ENCODE data around the gene TMPRSS15. TPM values are rescaled to one million over a fixed set of nuclear protein-coding genes. Genes with fewer than 3 reads are reported as not detected.

The TMPRSS15 gene
- total and polyA plus RNA-seq, 12 donors = 0.06 TPM; not detected in 11

- WGBS, 2 donors = 55 to 70% methylated on average over 2 of the region's 2 CpGs
- no peaks in the 10 kb centered on the region for H3K36me3 ChIP-seq
- peak in 1 of 8 donors; percentile 65 for ATAC-seq
- DNase-seq = no peak
- intact Hi-C loops (cut with DNase I) = loop anchor here in 1 of 10 donors (10.0 kb wide), 1 partner anchor 45 kb away; no protein-coding TSS in a partner anchor
- H3K4me3 ChIP-seq = no peak overlapping the region
- no peak for TF ChIP-seq CTCF (IDR thresholded peaks at IDR 0.05)
- no peaks in the 10 kb centered on the region for H3K9me3 ChIP-seq
- no peaks in the 10 kb centered on the region for H3K4me1 ChIP-seq
- no peak overlapping the region for H3K27ac ChIP-seq
- H3K27me3 ChIP-seq = no peaks in the 10 kb centered on the region
Observed at GRCh38 chr21:18350216-18350615, 53.4 kb downstream of the TMPRSS15 start.

- intact Hi-C loops (cut with DNase I) = no loop called here
- TF ChIP-seq CTCF (IDR thresholded peaks at IDR 0.05) = no peak
- no peaks in the 10 kb centered on the region for H3K36me3 ChIP-seq
- H3K4me3 ChIP-seq = no peak overlapping the region
- H3K27ac ChIP-seq = no peak overlapping the region
- H3K9me3 ChIP-seq = no peaks in the 10 kb centered on the region
- no peaks in the 10 kb centered on the region for H3K27me3 ChIP-seq
- 64 to 71% methylated on average over 4 of the region's 4 CpGs for WGBS, 2 donors
- ATAC-seq = no peak
- H3K4me1 ChIP-seq = no peaks in the 10 kb centered on the region
- no peak for DNase-seq
Observed at GRCh38 chr21:18349468-18349867, 54.1 kb downstream of the TMPRSS15 start.

- intact Hi-C loops (cut with DNase I) = no loop called here
- 73 to 74% methylated on average over 4 of the region's 4 CpGs for WGBS, 2 donors
- Histone ChIP-seq H3K36me3 (no peaks in the 10 kb centered on the region), H3K27ac (no peak overlapping the region), H3K4me1 (no peaks in the 10 kb centered on the region), H3K9me3 (no peaks in the 10 kb centered on the region), H3K4me3 (no peak overlapping the region), H3K27me3 (no peaks in the 10 kb centered on the region)
- no peak for DNase-seq
- no peak for TF ChIP-seq CTCF (IDR thresholded peaks at IDR 0.05)
- no peak for ATAC-seq
Observed at GRCh38 chr21:18340387-18340942, 63.1 kb downstream of the TMPRSS15 start.

GRCh38 chr21:18335651-18336236 is 67.8 kb downstream of the TMPRSS15 start:
- ATAC-seq (no peak), DNase-seq (no peak)
- Histone ChIP-seq H3K27ac (no peak overlapping the region), H3K4me1 (no peaks in the 10 kb centered on the region), H3K4me3 (no peak overlapping the region), H3K9me3 (no peaks in the 10 kb centered on the region), H3K36me3 (no peaks in the 10 kb centered on the region), H3K27me3 (no peaks in the 10 kb centered on the region)
- intact Hi-C loops (cut with DNase I) = no loop called here
- 87 to 95% methylated on average over 1 of the region's 1 CpG for WGBS, 2 donors
- no peak for TF ChIP-seq CTCF (IDR thresholded peaks at IDR 0.05)

Measured in heart right ventricle (tissue), 16 donors.